ENCODE data around the gene HMGCS2. TPM values are rescaled to one million over a fixed set of nuclear protein-coding genes. Genes with fewer than 3 reads are reported as not detected.

Gene HMGCS2
- total RNA-seq, 2 donors from 2014 or later: 6.0 TPM; not detected in 1

DNA sequence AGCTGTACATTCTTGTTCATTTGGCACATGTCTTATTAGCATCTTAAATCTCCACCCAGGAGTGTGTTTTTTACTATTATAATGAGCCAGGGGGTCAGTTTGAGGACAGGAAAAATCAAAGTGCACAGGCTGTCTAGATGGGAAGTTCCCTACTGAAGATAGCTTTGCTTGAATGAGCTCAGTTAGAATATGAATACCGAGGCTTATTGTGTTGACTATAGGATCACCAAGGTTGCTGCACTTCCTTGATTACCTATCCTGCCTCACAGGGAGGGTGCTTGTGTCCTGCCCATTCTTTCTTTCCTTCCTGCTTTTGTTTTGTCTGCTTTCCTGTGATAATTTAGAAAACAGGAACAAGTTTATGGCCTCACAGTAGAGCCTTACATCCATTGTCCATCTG, 40.7 kb downstream of the HMGCS2 start:
- H3K9me3 ChIP-seq: no peaks in the 10 kb centered on the region
- no peak for DNase-seq
- H3K4me3 ChIP-seq: no peak overlapping the region
- ATAC-seq: no peak
- peaks cover 10% of the 10 kb centered on the region for H3K4me1 ChIP-seq
- no peaks in the 10 kb centered on the region for H3K27me3 ChIP-seq
- TF ChIP-seq, protein P1, sequence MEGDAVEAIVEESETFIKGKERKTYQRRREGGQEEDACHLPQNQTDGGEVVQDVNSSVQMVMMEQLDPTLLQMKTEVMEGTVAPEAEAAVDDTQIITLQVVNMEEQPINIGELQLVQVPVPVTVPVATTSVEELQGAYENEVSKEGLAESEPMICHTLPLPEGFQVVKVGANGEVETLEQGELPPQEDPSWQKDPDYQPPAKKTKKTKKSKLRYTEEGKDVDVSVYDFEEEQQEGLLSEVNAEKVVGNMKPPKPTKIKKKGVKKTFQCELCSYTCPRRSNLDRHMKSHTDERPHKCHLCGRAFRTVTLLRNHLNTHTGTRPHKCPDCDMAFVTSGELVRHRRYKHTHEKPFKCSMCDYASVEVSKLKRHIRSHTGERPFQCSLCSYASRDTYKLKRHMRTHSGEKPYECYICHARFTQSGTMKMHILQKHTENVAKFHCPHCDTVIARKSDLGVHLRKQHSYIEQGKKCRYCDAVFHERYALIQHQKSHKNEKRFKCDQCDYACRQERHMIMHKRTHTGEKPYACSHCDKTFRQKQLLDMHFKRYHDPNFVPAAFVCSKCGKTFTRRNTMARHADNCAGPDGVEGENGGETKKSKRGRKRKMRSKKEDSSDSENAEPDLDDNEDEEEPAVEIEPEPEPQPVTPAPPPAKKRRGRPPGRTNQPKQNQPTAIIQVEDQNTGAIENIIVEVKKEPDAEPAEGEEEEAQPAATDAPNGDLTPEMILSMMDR (IDR thresholded peaks at IDR 0.05): no peak
- TF ChIP-seq POLR2A (IDR thresholded peaks at IDR 0.05): no peak
- 27 to 42% methylated on average over 1 of the region's 1 CpG for WGBS, 2 donors
- H3K36me3 ChIP-seq (replicated peaks in 1 of 2; ENCODE audit: insufficient read depth in 1 of 2, low read depth in 2 of 2): no peaks in the 10 kb centered on the region
- intact Hi-C loops (cut with DNase I): no loop called here
- peak overlapping the region in 1 of 4 donors; percentile 30 for H3K27ac ChIP-seq

DNA sequence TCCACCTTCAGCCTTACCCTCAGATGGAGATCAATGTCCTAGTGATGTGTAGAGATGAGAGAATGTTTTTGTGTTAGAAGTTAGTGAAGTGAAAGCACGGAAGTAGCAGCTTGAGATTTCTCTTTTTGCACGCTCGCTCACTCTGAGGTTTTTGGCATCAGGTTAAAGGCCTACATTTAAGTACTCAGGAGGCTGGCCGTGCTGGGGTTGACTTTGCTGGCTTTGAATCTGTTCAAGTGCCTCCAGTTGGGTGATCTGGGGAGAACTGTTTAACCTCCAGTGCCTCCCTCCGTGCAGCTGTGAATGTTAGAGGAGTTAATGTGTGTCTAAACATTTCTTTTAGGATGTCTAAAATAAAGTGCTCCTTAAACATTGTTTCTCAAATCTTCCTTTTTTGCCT, 43.1 kb downstream of the HMGCS2 start:
- Histone ChIP-seq H3K36me3 (replicated peaks in 1 of 2; ENCODE audit: insufficient read depth in 1 of 2, low read depth in 2 of 2) (no peaks in the 10 kb centered on the region), H3K27ac (no peak overlapping the region), H3K4me3 (no peak overlapping the region), H3K9me3 (no peaks in the 10 kb centered on the region), H3K4me1 (peaks cover 24% of the 10 kb centered on the region), H3K27me3 (no peaks in the 10 kb centered on the region)
- intact Hi-C loops (cut with DNase I): no loop called here
- DNase-seq: no peak
- 86 to 88% methylated on average over 5 of the region's 5 CpGs for WGBS, 2 donors
- TF ChIP-seq, protein P1 (IDR thresholded peaks at IDR 0.05): no peak
- TF ChIP-seq POLR2A (IDR thresholded peaks at IDR 0.05): no peak
- ATAC-seq: no peak

DNA sequence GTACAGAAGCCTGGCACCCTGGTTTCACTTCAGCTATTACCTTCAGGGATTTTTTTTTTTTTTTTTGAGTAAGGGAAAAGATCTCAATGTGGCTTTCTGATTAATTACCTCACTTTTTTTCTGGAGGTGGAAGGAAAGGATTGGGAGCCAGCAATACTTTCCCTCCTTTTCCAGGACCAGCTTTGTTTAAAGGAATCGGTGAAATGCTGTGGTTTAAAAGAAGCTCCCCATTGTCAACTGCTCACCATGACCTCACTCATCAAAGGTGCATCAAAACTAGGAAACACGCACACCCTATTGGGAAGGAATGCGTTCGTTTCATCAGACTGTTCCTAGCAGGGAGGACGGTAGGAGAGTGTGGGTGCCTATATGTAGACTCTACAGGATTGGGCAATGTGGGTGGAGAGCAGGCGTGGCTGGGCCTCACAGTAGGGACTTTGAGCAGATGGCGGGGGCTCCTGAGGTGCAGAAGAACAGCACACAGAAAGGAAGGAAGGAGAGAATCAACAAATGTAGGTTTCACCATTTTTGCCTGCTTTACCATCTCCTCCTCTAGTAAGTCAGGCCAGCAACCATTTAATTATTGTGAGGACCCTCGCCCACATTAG, 44.0 kb downstream of the HMGCS2 start:
- Histone ChIP-seq H3K36me3 (replicated peaks in 1 of 2; ENCODE audit: insufficient read depth in 1 of 2, low read depth in 2 of 2) (no peaks in the 10 kb centered on the region), H3K9me3 (no peaks in the 10 kb centered on the region), H3K27ac (no peak overlapping the region), H3K27me3 (no peaks in the 10 kb centered on the region), H3K4me1 (peaks cover 32% of the 10 kb centered on the region), H3K4me3 (no peak overlapping the region)
- TF ChIP-seq POLR2A (IDR thresholded peaks at IDR 0.05): no peak
- TF ChIP-seq, protein P1 (IDR thresholded peaks at IDR 0.05): no peak
- no peak for DNase-seq
- whole genome bisulfite sequencing, 2 donors: 80 to 85% methylated on average over 8 of the region's 8 CpGs
- intact Hi-C loops (cut with DNase I): no loop called here
- ATAC-seq: no peak

DNA sequence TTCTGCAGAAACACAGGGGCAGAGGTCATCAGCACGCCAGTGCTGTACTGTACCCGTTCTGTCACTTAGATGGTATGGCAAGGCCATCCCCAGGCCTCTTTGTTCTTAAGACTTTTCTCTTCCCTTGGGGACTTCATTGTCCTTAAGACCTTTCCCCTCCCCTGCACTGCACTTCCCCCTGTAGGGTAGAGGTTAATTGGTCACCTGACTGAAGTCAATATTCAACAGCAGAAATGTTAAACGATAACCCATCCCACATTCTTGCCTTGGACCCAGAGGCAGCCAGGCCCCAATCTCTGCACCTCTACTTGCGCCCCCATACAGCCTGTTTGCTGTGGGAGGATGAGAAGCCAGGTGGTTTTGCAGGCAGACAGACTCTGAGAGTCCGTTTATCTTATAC, 46.8 kb downstream of the HMGCS2 start:
- no peaks in the 10 kb centered on the region for H3K27me3 ChIP-seq
- no peaks in the 10 kb centered on the region for H3K9me3 ChIP-seq
- TF ChIP-seq POLR2A (IDR thresholded peaks at IDR 0.05): no peak
- TF ChIP-seq, protein P1 (IDR thresholded peaks at IDR 0.05): no peak
- intact Hi-C loops (cut with DNase I): no loop called here
- no peak for DNase-seq
- no peak for ATAC-seq
- no peaks in the 10 kb centered on the region for H3K36me3 ChIP-seq (replicated peaks in 1 of 2; ENCODE audit: insufficient read depth in 1 of 2, low read depth in 2 of 2)
- WGBS, 2 donors: 41 to 58% methylated on average over 5 of the region's 5 CpGs
- peaks cover 53% of the 10 kb centered on the region for H3K4me1 ChIP-seq
- peak overlapping the region in 3 of 4 donors; percentile 66 to 77 (median 75) for H3K27ac ChIP-seq
- H3K4me3 ChIP-seq: no peak overlapping the region

DNA sequence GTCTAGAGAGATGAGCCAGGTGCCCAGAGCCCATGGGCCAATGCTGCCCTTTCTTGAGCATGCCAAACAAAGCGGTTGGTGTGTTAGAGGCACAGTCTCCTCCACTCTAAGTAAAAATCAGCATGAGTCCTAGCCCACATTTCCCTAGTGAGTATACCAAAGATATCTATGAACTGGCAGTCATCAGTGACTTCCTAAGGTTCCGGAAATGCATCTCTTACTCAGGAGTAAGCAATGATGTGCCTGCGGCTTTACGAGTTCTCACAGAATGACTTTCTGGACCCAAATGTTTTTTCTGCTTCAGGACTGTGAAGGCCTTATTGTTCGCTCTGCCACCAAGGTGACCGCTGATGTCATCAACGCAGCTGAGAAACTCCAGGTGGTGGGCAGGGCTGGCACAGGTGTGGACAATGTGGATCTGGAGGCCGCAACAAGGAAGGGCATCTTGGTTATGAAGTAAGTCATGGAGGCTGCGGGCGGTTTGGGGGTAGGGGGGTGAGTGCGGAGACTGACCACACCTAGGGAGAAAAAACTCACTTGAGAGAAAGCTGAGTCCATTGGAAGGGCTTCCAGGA, 47.8 kb downstream of the HMGCS2 start:
- H3K27ac ChIP-seq: peak overlapping the region; percentile 6 to 77 (median 70)
- no peaks in the 10 kb centered on the region for H3K9me3 ChIP-seq
- ATAC-seq (peak; percentile 74), DNase-seq (peak; percentile 68 to 91 (median 76))
- peaks cover 62% of the 10 kb centered on the region for H3K4me1 ChIP-seq
- H3K4me3 ChIP-seq: no peak overlapping the region
- peak in 1 of 3 donors; percentile 43 for TF ChIP-seq POLR2A (IDR thresholded peaks at IDR 0.05)
- TF ChIP-seq, protein P1 (IDR thresholded peaks at IDR 0.05): no peak
- intact Hi-C loops (cut with DNase I): no loop called here
- H3K27me3 ChIP-seq: no peaks in the 10 kb centered on the region
- no peaks in the 10 kb centered on the region for H3K36me3 ChIP-seq (replicated peaks in 1 of 2; ENCODE audit: insufficient read depth in 1 of 2, low read depth in 2 of 2)
- 43 to 66% methylated on average over 11 of the region's 11 CpGs for WGBS, 2 donors

All from body of pancreas (tissue), 4 donors.